DND-41 (cell line): ENCODE results near the gene ASPG.

Experiments used
- EZH2 ChIP-seq: IDR thresholded peaks from 3 replicates; pipeline ENCODE4 v1.6.1; 2012; ENCODE audit warnings: borderline replicate concordance, low read depth, mild to moderate bottlenecking, moderate library complexity, low read length, inconsistent platforms; ENCODE audit not compliant: severe bottlenecking
- TF ChIP-seq, protein P1 (sequence below): IDR thresholded peaks from 2 replicates; pipeline ENCODE4 v1.5.1; 2012; ENCODE audit warnings: borderline replicate concordance, low read length, moderate library complexity, mild to moderate bottlenecking; ENCODE audit not compliant: poor library complexity, severe bottlenecking; ENCODE audit errors: extremely low read depth

DNA sequence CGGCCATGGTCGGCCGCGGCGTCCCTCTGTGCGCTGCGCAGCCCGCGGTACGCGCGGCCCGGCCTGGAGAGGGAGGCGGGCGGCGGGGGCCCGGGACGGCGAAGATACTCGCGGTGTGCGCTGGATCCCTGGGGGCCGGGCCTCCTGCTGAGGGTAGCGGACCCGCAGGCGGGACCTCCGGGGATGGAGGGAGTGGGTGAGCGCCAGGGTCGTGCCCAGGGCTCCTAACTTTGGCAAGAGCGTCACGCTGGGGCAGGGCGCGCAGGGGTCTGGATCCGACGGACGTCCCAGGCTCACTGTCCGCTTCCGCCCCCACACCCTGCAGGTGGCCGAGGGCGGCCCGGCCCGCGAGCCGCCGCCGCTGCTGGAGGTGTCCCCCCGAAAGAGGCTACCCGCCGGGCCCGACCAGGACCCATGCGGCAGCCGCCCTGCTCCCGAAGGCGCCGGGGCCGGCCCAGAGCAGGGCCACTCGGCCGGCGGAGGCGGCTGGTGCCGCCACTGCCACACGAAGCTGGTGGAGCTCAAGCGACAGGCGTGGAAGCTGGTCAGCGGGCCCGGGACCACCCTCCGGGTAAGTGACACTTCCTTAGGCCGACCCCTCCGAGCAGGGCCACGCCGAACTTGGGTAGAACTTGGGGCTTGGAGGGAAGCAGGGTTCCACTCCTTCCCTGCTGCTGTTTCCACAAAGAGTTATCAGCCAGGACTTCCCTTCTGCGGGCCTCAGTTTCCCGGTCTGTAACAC, 53.4 kb downstream of the ASPG start:
- TF ChIP-seq, protein P1, sequence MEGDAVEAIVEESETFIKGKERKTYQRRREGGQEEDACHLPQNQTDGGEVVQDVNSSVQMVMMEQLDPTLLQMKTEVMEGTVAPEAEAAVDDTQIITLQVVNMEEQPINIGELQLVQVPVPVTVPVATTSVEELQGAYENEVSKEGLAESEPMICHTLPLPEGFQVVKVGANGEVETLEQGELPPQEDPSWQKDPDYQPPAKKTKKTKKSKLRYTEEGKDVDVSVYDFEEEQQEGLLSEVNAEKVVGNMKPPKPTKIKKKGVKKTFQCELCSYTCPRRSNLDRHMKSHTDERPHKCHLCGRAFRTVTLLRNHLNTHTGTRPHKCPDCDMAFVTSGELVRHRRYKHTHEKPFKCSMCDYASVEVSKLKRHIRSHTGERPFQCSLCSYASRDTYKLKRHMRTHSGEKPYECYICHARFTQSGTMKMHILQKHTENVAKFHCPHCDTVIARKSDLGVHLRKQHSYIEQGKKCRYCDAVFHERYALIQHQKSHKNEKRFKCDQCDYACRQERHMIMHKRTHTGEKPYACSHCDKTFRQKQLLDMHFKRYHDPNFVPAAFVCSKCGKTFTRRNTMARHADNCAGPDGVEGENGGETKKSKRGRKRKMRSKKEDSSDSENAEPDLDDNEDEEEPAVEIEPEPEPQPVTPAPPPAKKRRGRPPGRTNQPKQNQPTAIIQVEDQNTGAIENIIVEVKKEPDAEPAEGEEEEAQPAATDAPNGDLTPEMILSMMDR = no peak
- TF ChIP-seq EZH2 = no peak
